A549 (cell line): ENCODE measurements around the gene NKAIN2. TPM values are rescaled to one million over a fixed set of nuclear protein-coding genes. Genes with fewer than 3 reads are reported as not detected.
"Not testable (repeated sequence)": the region's sequence is repeated elsewhere in the genome, so short reads cannot be mapped to it uniquely, and the experiment has no call there.

Source experiments
- ATAC-seq, 2 experiments: fragments of 200-7000 bp in 1 of 2; fragments of >200 bp in 1 of 2; cut with Nextera tagmentation in 1 of 2; cut with Tn5 transposase in 1 of 2; 3 replicates each; pipeline versions ENCODE4 v1.8.0 to v1.9.1; 2018 to 2020; ENCODE audit warnings: mild to moderate bottlenecking in 1 of 2, moderate library complexity in 1 of 2
- CTCF ChIA-PET: fragments of 300-600 bp; sonication (Branson Sonifier 250); formaldehyde crosslinking; extraction: SDS; loops from one replicate; lab custom pipeline; 2021; ENCODE audit warnings: antibody characterized with exemption, inconsistent platforms; lab: Yijun Ruan, JAX
- POLR2A ChIA-PET: fragments of 350-600 bp; formaldehyde crosslinking; extraction: SDS; loops from one replicate; lab custom pipeline; 2021; ENCODE audit warnings: antibody characterized with exemption, inconsistent platforms; lab: Yijun Ruan, JAX
- DNase-seq, 2 experiments: peaks; one replicate each; pipeline versions ENCODE4 v3.0.0 to v3.0.0-alpha.2; 2011 to 2016; ENCODE audit warnings: low read depth in 1 of 2, low spot score in 1 of 2
- FAIRE-seq: peaks from 2 replicates; lab custom pipeline; 2011; peaks lifted over from hg19 to GRCh38; lab: Jason Lieb, UNC
- H3K27ac ChIP-seq, 2 experiments: fragments of >200 bp; sonication (Bioruptor Twin); formaldehyde crosslinking; 3 replicates each; pipeline ENCODE4 v1.5.1; 2016 to 2017
- H3K4me1 ChIP-seq: fragments of >200 bp; sonication (Bioruptor Twin); formaldehyde crosslinking; 3 replicates; pipeline ENCODE4 v1.6.1; 2016
- H3K4me2 ChIP-seq: fragments of >200 bp; sonication (Bioruptor Twin); formaldehyde crosslinking; 3 replicates; pipeline ENCODE4 v1.6.1; 2016
- H3K4me3 ChIP-seq: fragments of >200 bp; sonication (Bioruptor Twin); formaldehyde crosslinking; 3 replicates; pipeline ENCODE4 v1.5.1; 2016
- H3K9me3 ChIP-seq: fragments of >200 bp; sonication (Bioruptor Twin); formaldehyde crosslinking; 3 replicates; pipeline ENCODE4 v1.6.1; 2016
- CEBPB ChIP-seq, 2 experiments: fragments of >200 bp in 1 of 2; sonication (Bioruptor Twin) in 1 of 2; formaldehyde crosslinking in 1 of 2; IDR thresholded peaks; 2 replicates each; pipeline ENCODE4 v1.6.1; 2012 to 2016
- EHMT2 ChIP-seq: fragments of 200-600 bp; sonication (generic); IDR thresholded peaks from 2 replicates; pipeline ENCODE4 v1.6.1; 2016; ENCODE audit warnings: antibody characterized with exemption, low read depth, mild to moderate bottlenecking, moderate library complexity
- EP300 ChIP-seq, 2 experiments: fragments of >200 bp; sonication (Bioruptor Twin); formaldehyde crosslinking; IDR thresholded peaks; 2 replicates in 1 of 2; 3 replicates in 1 of 2; pipeline ENCODE4 v1.6.1; 2016 to 2017
- FOSB ChIP-seq: fragments of 250-450 bp; sonication (Bioruptor Pico); IDR thresholded peaks from 2 replicates; pipeline ENCODE4 v1.5.0; 2020; ENCODE audit warnings: mild to moderate bottlenecking, moderate library complexity
- GATA3 ChIP-seq: IDR thresholded peaks from 2 replicates; pipeline ENCODE4 v1.6.1; 2012; ENCODE audit warnings: borderline replicate concordance
- HES2 ChIP-seq: fragments of >200 bp; sonication (Bioruptor Twin); formaldehyde crosslinking; IDR thresholded peaks from 2 replicates; pipeline ENCODE4 v1.6.1; 2016
- HOXB13 ChIP-seq: fragments of 250-450 bp; sonication (Bioruptor Pico); IDR thresholded peaks from 2 replicates; pipeline ENCODE4 v1.5.0; 2020; ENCODE audit warnings: low read depth, mild to moderate bottlenecking, moderate library complexity
- HOXB5 ChIP-seq: fragments of 250-450 bp; sonication (Bioruptor Pico); IDR thresholded peaks from 2 replicates; pipeline ENCODE4 v1.5.0; 2020; ENCODE audit warnings: mild to moderate bottlenecking, moderate library complexity
- KDM1A ChIP-seq: fragments of 200-600 bp; sonication (generic); IDR thresholded peaks from 2 replicates; pipeline ENCODE4 v1.6.1; 2016; ENCODE audit warnings: low read depth, mild to moderate bottlenecking
- KDM5A ChIP-seq: fragments of 200-600 bp; sonication (generic); IDR thresholded peaks from 2 replicates; pipeline ENCODE4 v1.6.1; 2016; ENCODE audit warnings: antibody characterized with exemption, mild to moderate bottlenecking
- MAFK ChIP-seq: fragments of 450-650 bp; IDR thresholded peaks from 2 replicates; pipeline ENCODE4 v1.6.1; 2014; ENCODE audit not compliant: partially characterized antibody
- MAZ ChIP-seq: fragments of 150-350 bp; IDR thresholded peaks from 2 replicates; pipeline ENCODE4 v1.6.1; 2014; ENCODE audit warnings: antibody characterized with exemption, low read depth, low read length, borderline replicate concordance
- NPAS2 ChIP-seq: fragments of 250-450 bp; sonication (Bioruptor Pico); IDR thresholded peaks from 2 replicates; pipeline ENCODE4 v1.8.0; 2022; ENCODE audit warnings: mild to moderate bottlenecking, moderate library complexity, borderline replicate concordance
- NR3C1 ChIP-seq: fragments of >200 bp; sonication (Bioruptor Twin); formaldehyde crosslinking; IDR thresholded peaks from 3 replicates; pipeline ENCODE4 v1.6.1; 2017
- RARB ChIP-seq: fragments of 250-450 bp; sonication (Bioruptor Pico); IDR thresholded peaks from 2 replicates; pipeline ENCODE4 v1.8.0; 2021; ENCODE audit warnings: mild to moderate bottlenecking, moderate library complexity
- RCOR1 ChIP-seq: fragments of 150-350 bp; IDR thresholded peaks from 2 replicates; pipeline ENCODE4 v1.6.1; 2014; ENCODE audit warnings: antibody characterized with exemption, low read length, low read depth
- RFX5 ChIP-seq: fragments of 450-650 bp; IDR thresholded peaks from 2 replicates; pipeline ENCODE4 v1.7.1; 2014; ENCODE audit warnings: antibody characterized with exemption, mild to moderate bottlenecking, moderate library complexity
- SMC3 ChIP-seq: fragments of >200 bp; sonication (Bioruptor Twin); formaldehyde crosslinking; IDR thresholded peaks from 3 replicates; pipeline ENCODE4 v1.6.1; 2018; ENCODE audit warnings: inconsistent platforms
- TP53 ChIP-seq: fragments of 250-450 bp; sonication (Bioruptor Pico); IDR thresholded peaks from 2 replicates; pipeline ENCODE4 v1.5.0; 2021; ENCODE audit warnings: mild to moderate bottlenecking, moderate library complexity
- ZFP36 ChIP-seq: fragments of 450-650 bp; IDR thresholded peaks from 2 replicates; pipeline ENCODE4 v1.6.1; 2014; ENCODE audit warnings: borderline replicate concordance; ENCODE audit not compliant: partially characterized antibody
- WGBS: methylation state at CpG from one replicate; pipeline ENCODE4 v1.1.6; 2017; ENCODE audit errors: missing lambda C conversion rate; 5-methylcytosine and 5-hydroxymethylcytosine counted together
- polyA plus RNA-seq, 4 experiments: library from polyadenylated mRNA; depleted of rRNA in 3 of 4; stranded (reverse); fragments of >200 nt; fragmentation: RNase III in 1 of 4; extraction: RNeasy Plus Mini Kit Qiagen cat#74134 plus additional on column Dnase treatment in 1 of 4; gene quantifications; 2 replicates in 3 of 4; 3 replicates in 1 of 4; pipeline ENCODE4 v1.2.3, GENCODE V29; 2011 to 2017
- TF ChIP-seq, protein P1 (sequence below): fragments of >200 bp; sonication (Bioruptor Twin); formaldehyde crosslinking; IDR thresholded peaks from 3 replicates; pipeline ENCODE4 v1.5.1; 2016
- TF ChIP-seq, protein P2 (sequence below): IDR thresholded peaks from 2 replicates; pipeline ENCODE4 v1.6.1; 2012

The NKAIN2 gene
- polyA plus RNA-seq, 2 of the 4 experiments (the other 2 are of a cell fraction): not detected

DNA sequence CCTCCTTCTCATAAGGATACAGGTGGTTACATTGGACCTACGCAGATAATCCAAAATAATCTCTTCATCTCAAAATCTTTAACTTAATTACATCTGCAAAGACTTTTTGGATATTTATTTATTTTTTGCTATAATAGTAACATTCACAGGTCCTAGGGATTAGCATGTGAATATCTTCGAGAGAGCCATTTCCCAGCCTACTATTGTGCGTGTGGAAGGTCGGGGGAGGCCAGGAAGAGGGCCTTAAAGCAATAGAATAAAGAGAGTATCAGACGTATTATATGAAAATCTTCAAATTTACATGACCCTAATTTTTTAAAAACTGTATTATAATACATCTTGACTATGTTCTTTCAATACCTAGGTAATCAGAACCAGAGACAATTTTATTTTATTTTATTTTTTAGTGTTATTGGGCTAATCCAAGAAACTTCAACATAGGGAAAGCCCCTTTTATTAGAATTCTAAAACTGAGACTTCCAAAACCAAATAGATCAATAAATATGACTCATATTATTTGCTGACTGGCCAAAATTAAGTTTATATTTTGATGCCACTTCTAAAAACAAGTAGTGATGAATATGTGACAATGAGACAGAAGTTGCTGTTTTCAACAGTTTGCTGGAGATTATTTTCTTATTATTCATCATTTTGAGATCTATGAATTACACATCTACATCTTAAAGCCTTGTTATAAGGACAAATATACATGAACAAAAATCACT, 536.1 kb downstream of the NKAIN2 start:
- ATAC-seq (no peak), DNase-seq (no peak), FAIRE-seq (no peak)
- WGBS: 14% methylated on average over 5 of the region's 5 CpGs
- TF ChIP-seq TP53 (CRISPR knock-in tag): no peak
- TF ChIP-seq HOXB13: no peak
- TF ChIP-seq MAFK: peak; percentile 80
- TF ChIP-seq, protein P1, sequence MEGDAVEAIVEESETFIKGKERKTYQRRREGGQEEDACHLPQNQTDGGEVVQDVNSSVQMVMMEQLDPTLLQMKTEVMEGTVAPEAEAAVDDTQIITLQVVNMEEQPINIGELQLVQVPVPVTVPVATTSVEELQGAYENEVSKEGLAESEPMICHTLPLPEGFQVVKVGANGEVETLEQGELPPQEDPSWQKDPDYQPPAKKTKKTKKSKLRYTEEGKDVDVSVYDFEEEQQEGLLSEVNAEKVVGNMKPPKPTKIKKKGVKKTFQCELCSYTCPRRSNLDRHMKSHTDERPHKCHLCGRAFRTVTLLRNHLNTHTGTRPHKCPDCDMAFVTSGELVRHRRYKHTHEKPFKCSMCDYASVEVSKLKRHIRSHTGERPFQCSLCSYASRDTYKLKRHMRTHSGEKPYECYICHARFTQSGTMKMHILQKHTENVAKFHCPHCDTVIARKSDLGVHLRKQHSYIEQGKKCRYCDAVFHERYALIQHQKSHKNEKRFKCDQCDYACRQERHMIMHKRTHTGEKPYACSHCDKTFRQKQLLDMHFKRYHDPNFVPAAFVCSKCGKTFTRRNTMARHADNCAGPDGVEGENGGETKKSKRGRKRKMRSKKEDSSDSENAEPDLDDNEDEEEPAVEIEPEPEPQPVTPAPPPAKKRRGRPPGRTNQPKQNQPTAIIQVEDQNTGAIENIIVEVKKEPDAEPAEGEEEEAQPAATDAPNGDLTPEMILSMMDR: no peak
- no peak for TF ChIP-seq RARB (CRISPR knock-in tag)
- CTCF ChIA-PET: no interaction called here
- H3K9me3 ChIP-seq: no peaks in the 10 kb centered on the region
- no peak overlapping the region for H3K27ac ChIP-seq
- H3K4me3 ChIP-seq: no peak overlapping the region
- POLR2A ChIA-PET: no interaction called here
- H3K4me1 ChIP-seq: no peaks in the 10 kb centered on the region
- no peak overlapping the region for H3K4me2 ChIP-seq

GRCh38 chr6:124348339-124348738, 544.7 kb downstream of the NKAIN2 start:
- CTCF ChIA-PET, H3K4me3 ChIP-seq, POLR2A ChIA-PET, ATAC-seq, H3K4me1 ChIP-seq, DNase-seq, H3K4me2 ChIP-seq, H3K9me3 ChIP-seq, FAIRE-seq, H3K27ac ChIP-seq: not testable (repeated sequence)
- WGBS: no CpG with 5 or more reads among the region's 6 CpGs

GRCh38 chr6:124355146-124355545, 551.5 kb downstream of the NKAIN2 start:
- Histone ChIP-seq H3K4me1 (no peaks in the 10 kb centered on the region), H3K4me2 (no peak overlapping the region)
- TF ChIP-seq ZFP36 (no peak), GATA3 (no peak), CEBPB (IDR thresholded peaks at IDR 0.05) (no peak), RCOR1 (no peak), SMC3 (no peak), EP300 (IDR thresholded peaks at IDR 0.05) (no peak), KDM5A (no peak), FOSB (CRISPR knock-in tag) (no peak), NR3C1 (no peak), HOXB13 (no peak), HOXB5 (CRISPR knock-in tag) (no peak), KDM1A (no peak), RFX5 (no peak)
- TF ChIP-seq, protein P2, sequence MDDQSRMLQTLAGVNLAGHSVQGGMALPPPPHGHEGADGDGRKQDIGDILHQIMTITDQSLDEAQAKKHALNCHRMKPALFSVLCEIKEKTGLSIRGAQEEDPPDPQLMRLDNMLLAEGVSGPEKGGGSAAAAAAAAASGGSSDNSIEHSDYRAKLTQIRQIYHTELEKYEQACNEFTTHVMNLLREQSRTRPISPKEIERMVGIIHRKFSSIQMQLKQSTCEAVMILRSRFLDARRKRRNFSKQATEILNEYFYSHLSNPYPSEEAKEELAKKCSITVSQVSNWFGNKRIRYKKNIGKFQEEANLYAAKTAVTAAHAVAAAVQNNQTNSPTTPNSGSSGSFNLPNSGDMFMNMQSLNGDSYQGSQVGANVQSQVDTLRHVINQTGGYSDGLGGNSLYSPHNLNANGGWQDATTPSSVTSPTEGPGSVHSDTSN: no peak
- TF ChIP-seq, all 56 proteins: peak for 0
- ATAC-seq: no peak
- no peak overlapping the region for H3K4me3 ChIP-seq
- POLR2A ChIA-PET: no interaction called here
- no peaks in the 10 kb centered on the region for H3K9me3 ChIP-seq
- no peak overlapping the region for H3K27ac ChIP-seq
- WGBS: 6% methylated on average over 4 of the region's 4 CpGs
- CTCF ChIA-PET: no interaction called here
- no peak for DNase-seq
- no peak for FAIRE-seq

DNA sequence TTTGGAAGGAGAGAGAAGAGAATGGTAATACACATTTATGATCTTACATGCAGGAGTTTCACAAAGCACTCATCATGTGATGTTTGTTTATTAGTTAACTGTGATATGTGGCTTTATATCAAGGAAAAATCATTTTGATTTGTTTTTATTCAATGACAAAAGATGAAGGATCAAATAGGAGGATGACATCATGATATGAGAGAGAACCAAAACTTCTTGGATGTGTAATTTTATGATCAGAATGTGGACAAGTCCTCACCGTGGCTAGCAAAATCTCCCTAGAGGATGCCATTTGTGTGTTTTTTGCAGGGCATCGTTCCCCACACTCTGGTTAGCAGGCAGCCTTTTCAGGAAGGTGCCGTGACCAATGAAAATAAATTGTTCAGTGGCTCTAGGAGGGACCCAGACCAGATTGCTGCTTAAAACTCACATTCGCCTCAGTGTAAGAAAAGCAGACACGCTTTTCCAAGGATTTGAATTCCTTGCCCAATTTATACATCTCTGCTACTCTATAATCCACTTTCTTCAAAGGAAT, 552.7 kb downstream of the NKAIN2 start:
- Histone ChIP-seq H3K9me3 (no peaks in the 10 kb centered on the region), H3K4me3 (no peak overlapping the region), H3K4me1 (no peaks in the 10 kb centered on the region), H3K27ac (no peak overlapping the region), H3K4me2 (no peak overlapping the region)
- 8% methylated on average over 5 of the region's 5 CpGs for WGBS
- CTCF ChIA-PET: no interaction called here
- ATAC-seq: no peak
- POLR2A ChIA-PET: no interaction called here
- no peak for DNase-seq
- no peak for TF ChIP-seq NPAS2 (CRISPR knock-in tag)
- no peak for TF ChIP-seq EHMT2
- no peak for TF ChIP-seq HES2
- no peak for TF ChIP-seq MAZ
- no peak for FAIRE-seq
